HG03108 (cell line): ENCODE data around the gene SLC44A4.
"Not testable (repeated sequence)": the region's sequence is repeated elsewhere in the genome, so short reads cannot be mapped to it uniquely, and the experiment has no call there.

Experiments used
- ATAC-seq: cut with Tn5 transposase; IDR thresholded peaks from one replicate; pipeline ENCODE4 v1.9.1; 2021; ENCODE audit warnings: moderate library complexity; ENCODE audit not compliant: unreplicated experiment

SLC44A4 gene

GRCh38 chr6:31861150-31861549 is 17.6 kb downstream of the SLC44A4 start:
- no peak for ATAC-seq

DNA sequence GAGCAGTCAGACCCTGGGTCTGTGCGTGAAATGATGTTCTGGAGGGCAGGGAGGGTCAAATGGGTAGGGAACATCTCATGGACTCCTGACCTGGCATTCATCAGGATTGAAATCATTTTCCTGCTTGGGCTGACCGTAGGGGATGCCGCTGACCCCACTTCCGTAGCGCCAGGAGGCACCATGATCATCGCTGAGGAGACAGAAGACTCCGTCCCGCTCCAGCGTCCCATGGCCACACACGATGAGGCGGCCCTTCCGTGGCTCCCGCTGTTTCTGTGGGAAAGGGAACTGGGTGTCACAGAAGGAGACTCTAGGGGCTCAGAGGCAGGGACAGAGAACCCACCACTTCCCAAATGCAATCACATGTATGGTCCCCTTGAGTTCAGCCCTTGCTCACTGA is 18.4 kb downstream of the SLC44A4 start:
- ATAC-seq: no peak

DNA sequence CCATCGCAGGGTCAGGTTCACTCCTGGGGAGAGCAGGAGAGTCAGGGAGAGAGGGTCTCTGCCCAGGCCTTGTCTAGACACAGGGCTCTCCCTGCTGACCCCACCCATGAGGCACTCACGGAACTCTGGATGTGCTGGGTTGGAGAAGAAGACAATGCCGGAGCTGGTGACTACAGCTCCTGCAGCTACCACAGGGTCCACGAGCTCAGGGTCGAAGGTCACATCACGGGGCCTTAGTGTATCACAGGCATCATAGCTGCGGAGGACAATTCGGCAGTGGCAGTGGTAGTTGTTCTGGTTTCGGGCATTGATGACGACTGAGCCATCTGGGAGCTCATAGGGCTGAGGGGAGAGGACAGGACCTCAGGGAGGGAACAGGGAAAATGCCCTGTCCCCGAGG is 18.9 kb downstream of the SLC44A4 start:
- ATAC-seq: no peak

GRCh38 chr6:31858707-31859106 is 20.1 kb downstream of the SLC44A4 start:
- ATAC-seq: no peak

GRCh38 chr6:31857774-31858173 is 21.0 kb downstream of the SLC44A4 start:
- not testable (repeated sequence) for ATAC-seq

DNA sequence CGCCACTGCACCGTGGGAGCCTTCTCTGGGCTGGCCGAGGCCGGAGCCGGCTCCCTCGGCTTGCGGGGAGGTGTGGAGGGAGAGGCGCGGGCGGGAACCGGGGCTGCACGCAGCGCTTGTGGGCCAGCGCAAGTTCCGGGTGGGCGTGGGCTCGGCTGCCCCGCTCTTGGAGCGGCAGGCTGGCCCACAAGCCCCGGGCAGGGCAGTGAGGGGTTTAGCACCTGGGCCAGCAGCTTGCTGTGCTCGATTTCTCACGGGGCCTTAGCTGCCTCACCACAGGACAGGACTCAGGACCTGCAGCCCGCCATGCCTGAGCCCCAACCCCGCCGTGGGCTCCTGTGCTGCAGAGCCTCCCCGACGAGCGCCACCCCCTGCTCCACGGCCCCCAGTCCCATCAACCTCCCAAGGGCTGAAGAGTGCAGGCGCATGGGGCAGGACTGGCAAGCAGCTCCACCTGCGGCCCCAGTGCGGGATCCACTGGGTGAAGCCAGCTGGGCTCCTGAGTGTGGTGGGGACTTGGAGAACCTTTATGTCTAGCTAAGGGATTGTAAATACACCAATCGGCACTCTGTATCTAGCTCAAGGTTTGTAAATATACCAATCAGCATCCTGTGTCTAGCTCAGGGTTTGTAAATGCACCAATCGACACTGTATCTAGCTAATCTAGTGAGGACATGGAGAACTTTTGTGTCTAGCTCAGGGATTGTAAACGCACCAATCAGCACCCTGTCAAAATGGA is 26.6 kb downstream of the SLC44A4 start:
- not testable (repeated sequence) for ATAC-seq

- no peak for ATAC-seq
Measured at GRCh38 chr6:31851485-31851832, 27.3 kb downstream of the SLC44A4 start.

DNA sequence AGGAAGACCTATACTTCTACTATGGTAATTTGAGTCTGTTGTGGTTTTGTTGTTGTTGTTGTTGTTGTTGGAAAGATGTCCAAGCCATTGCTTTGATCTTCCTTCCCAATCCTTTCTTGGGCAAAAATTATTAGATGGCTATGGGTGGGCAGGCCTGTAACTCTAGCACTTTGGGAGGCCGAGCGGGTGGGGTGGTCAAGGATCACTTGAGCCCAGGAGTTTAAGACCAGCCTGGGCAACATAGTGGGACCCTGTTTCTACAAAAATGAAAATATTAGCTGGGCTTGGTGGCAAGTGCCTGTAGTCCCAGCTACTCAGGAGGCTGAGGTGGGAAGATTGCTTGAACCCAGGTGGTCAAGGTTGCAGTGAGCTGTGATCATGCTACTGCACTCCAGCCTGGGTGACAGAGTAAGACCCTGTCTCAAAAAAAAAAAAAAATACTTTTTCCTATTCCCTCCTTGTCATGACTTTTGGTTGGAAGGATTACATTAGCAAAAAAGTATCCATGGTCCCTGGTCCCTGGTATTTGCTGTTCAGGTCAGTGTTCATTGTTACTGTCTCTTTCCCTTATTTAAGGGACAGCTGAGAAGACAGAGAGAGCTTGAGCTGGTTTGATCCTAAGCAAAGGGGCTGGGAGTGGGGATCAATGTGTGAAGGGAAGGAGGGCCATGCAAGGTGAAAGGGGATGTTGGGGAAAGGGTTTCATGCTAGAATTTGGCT is 27.9 kb downstream of the SLC44A4 start:
- no peak for ATAC-seq

DNA sequence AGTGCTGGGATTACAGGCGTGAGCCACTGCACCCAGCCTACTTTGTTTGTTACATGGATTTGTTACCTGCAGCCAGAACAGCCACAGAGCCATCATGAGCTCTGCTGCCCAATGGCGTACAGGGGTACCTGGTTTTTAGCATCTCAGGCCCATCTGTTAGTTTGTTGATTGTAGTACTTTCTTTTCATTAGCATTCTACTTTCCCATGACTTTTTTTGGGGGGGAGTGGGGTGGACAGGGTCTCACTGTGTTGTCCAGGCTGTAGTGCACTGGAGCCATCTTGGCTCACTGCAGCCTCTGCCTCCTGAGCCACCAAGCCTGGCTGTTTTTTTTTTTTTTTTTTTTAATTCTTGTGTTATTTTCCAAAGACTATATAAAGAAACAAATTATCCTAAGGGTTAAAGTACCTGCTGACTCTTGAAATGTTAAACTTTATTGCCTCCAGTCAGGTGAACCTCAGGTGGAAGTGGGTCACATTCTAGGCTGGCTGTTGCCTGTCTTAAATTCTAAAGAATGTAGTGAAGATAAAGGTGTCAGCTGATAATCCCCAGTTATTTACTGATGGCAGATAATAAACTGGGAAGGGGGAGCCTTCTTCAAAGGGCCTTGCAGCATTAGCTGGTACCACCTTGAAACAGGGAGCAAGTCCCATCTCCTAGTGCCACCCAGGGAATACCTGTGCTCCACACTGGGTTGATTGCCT is 31.4 kb downstream of the SLC44A4 start:
- ATAC-seq: no peak

GRCh38 chr6:31844507-31844906 is 34.3 kb downstream of the SLC44A4 start:
- ATAC-seq: no peak

GRCh38 chr6:31842053-31842452 is 36.7 kb downstream of the SLC44A4 start:
- ATAC-seq: no peak

DNA sequence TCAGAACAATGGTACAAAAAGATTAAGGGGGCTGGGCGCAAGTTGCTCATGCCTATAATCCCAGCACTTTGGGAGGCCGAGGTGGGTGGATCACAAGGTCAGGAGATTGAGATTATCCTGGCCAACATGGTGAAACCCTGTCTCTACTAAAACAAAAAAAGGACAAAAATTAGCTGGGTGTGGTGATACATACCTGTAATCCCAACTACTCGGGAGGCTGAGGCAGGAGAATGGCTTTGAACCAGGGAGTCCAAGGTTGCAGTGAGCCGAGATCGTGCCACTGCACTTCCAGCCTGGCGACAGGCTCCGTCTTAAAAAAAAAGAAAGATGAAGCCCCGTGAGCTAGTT is 39.0 kb downstream of the SLC44A4 start:
- ATAC-seq: not testable (repeated sequence)

GRCh38 chr6:31838968-31839367 is 39.8 kb downstream of the SLC44A4 start:
- ATAC-seq: no peak

GRCh38 chr6:31838114-31838553 is 40.7 kb downstream of the SLC44A4 start:
- not testable (repeated sequence) for ATAC-seq

GRCh38 chr6:31837369-31838113 is 41.3 kb downstream of the SLC44A4 start:
- ATAC-seq: no peak

DNA sequence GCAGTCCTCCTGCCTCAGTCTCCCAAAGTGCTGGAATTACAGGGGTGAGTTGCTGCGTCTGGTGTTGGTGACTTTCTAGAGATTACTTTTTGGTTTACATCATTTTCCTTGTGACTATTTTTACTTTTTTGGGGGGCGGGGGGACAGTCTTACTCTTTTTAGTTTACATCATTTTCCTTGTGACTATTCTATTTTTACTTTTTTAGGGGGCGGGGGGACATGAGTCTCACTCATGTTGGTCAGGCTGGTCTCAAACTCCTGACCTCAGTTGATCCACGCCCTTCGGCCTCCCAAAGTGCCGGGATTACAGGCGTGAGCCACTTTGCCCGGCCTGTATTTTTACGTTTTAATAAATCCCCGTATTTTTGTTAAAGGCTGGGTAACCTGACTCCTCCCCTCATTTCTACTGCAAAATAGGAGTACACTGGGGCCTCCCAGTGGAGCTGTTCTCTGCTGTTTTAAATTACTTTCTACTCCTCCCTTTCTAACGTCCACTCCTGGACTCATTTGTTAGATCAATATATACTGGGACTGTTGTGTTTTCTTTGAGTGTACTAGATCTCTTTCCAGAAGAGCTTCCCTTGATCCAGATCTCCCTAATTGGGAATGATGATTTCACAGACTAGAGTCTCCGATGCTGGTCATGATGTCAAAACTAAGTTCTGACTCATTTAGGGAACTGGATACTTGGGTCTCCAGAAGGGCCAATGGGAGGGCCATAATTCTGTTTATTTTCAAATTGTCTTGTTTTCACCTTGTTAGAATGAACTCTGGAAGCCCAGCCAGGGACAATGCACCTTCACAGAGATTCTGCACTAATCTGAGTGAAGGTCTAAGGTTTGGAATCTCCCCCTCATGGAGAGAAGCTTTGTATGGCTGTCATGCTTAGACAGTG is 42.1 kb downstream of the SLC44A4 start:
- ATAC-seq: no peak

DNA sequence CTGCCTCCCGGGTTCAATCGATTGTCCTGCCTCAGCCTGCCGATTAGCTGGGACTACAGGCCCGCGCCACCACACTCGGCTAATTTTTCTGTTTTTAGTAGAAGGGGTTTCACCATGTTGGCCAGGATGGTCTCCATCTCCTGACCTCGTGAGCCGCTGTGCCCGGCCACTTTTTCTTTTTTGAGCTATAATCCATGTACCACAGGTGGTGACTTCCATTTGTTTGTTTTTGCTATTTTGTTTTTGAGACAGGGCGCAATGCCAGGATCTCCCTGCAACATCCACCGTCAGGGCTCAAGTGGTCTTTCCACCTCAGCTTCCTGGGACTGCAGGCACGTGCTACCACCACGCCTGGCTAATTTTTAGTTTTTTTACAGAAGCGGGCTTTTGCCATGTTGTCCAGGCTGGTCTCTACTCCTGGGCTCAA is 42.7 kb downstream of the SLC44A4 start:
- ATAC-seq: no peak

GRCh38 chr6:31834367-31835250 is 44.2 kb downstream of the SLC44A4 start:
- peak; percentile 38 for ATAC-seq
